Stimulated activated CD8-positive, alpha-beta memory T cell treated with anti-CD3 and anti-CD28 coated beads, Interleukin-12 subunit alpha, Interleukin-12 subunit beta, amount 100 ng/mL, for 1 hour (primary cell): ENCODE measurements around the gene IL20RA.
"Not testable (repeated sequence)": the region's sequence is repeated elsewhere in the genome, so short reads cannot be mapped to it uniquely, and the experiment has no call there.

ENCODE experiments used
- DNase-seq: peaks from one replicate; pipeline ENCODE4 v3.0.0-alpha.2; 2020; ENCODE audit warnings: low read depth

Gene IL20RA, protein sequence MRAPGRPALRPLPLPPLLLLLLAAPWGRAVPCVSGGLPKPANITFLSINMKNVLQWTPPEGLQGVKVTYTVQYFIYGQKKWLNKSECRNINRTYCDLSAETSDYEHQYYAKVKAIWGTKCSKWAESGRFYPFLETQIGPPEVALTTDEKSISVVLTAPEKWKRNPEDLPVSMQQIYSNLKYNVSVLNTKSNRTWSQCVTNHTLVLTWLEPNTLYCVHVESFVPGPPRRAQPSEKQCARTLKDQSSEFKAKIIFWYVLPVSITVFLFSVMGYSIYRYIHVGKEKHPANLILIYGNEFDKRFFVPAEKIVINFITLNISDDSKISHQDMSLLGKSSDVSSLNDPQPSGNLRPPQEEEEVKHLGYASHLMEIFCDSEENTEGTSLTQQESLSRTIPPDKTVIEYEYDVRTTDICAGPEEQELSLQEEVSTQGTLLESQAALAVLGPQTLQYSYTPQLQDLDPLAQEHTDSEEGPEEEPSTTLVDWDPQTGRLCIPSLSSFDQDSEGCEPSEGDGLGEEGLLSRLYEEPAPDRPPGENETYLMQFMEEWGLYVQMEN

DNA sequence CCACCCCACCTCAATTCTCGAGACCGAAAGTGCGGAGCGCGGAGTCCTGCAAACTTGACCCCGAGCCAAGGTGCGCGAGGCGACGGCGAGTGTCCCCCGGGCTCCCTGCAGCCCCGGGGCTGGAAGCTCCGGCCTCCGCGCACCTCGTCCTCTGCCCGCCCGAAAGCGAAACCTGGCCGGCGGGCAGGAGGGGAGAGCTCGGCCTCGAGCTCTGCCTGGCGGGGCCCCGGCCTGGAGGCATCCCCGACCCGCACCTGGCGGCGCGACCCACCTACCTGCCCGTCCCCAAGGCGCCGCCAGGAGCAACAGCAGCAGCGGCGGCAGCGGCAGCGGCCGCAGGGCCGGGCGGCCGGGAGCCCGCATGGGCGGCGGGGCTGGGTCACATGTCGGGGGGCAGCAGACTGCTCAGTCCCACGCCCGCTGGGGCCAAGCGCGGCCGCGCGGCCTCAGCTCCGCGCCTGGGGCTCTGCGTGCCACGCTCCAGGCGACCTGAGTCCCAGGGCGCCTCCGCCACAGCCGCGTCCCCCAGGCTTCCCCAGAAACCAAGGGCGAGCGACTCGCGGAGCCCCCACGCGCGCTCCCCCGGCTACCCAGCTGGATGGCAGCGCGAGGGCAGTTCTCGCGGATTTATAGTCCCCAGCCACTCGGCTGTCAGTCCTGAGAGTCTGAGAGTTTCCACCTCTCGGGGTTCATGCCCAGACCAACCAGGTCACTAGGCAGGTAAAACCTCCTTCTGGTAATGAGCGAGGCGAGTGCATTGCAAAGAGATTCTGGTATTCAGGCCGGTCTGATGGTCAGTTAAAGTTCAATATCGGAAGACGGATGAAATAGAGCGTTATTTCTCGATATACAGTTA lies at the start of gene IL20RA:
IL20RA (minus strand) TSS at position 600 of the 856 bp plus-strand sequence; CDS start at position 363, 237 bp downstream.
- DNase-seq: no peak

DNA sequence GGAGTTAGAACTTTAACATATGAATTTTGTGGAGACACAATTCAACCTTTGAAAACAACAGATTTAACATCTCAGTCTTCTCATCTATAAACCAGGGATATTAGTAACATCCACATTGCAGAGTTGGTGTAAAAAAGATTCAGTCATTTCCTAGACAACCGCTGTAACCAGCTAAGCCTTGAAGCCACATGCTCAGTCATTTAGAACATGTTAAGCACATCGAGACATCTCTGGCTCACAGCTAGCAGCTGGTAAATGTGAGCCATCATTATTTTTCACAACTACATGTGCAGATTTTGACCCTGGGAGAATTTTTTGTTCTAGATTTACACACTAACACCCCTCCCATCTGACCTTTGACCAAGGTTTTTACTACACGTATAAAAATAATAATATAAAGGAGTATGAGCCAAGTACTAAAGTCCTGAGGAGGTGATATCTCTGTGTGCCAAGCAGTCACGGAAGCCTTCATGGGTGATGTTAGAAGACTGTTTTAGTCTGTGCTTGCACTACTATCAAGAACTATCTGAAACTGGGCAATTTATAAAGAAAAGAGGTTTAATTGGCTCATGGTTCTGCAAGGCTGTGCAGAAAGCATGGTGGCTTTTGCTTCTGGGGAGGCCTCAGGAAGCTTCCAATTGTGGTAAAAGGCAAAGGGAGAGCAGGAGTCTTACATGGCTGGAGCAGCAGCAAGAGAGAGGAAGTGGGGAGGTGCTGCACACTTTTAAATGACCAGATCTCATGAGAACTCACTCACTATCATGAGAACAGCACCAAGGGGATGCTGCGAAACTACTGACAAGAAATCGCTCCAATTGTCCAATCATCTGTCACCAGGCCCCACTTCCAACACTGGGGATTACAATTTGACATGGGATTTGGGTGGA lies 48.7 kb upstream of the IL20RA start:
- DNase-seq: no peak

DNA sequence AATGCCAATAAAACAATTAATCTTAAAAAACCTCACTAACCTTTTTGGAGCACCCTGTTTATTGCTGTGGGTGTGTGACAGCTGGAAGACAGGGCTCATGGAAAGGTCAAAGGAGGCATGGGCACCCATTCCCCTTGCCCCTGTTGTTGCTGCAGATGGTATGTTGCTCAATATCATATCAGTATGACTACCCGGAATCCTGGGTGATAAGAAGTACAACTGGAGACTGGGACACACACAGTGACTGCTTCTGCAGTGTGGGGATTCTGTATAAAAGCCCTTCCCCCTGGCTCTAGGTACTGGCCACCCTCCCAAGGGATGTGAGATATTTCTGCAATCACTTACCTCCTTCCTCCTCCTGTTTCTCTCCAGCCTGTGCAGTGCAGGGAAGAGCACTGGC lies 47.3 kb upstream of the IL20RA start:
- no peak for DNase-seq

DNA sequence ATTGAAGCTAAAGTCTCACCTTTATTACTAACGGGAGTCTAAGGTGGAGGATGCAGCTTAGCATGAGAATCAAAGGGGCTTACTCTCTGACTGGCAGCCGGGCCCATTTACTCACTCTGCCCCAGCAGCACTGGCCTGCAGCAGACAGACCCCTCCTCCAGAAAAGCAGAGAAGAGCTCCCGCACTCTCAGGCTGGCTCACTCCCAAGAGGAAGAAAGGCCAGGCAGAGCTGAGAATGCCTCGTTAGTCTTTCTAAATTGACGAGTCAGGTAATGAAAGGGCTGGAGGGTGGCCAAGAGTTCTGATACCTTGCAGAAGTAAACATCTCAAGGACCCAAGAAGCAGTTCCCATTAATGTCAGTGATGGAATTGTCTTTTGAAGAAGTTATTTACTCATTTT lies 44.5 kb upstream of the IL20RA start:
- DNase-seq: no peak

DNA sequence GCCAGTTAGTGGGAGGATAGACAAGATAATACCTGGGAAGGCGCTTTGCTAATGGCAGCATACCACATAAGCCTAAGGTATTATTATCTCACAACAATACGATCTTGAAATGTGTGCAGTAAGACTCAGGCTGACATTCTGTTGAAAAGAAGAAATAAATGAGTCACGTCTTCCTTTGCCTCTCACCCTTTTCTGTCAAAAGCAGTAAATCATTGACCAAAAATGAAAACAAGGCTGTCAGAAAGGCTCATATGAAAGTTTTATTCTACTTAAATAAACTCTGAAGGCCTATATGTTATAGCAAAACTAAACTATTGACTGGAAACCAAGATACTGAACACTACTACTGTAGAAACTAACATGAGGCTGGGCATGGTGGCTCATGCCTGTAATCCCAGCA lies 43.1 kb upstream of the IL20RA start:
- DNase-seq: no peak

DNA sequence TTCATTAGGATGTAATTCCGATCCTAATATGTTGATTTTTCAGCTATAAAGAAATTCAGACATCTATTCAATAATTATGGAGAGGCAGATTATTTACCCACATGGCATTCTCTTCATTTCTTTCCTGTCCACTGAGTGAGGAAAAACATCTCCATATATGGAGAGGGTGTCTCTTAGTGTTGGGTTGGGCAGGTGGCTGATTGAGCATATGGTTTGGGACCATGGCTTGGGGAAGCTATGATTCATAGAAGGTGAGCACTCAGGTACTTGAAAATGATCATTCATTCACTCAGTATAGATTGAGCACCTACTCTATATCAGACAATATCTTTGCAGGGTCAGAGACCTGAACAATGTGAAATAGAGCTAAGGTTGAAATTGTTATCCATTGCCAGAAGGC lies 41.3 kb upstream of the IL20RA start:
- DNase-seq: no peak

DNA sequence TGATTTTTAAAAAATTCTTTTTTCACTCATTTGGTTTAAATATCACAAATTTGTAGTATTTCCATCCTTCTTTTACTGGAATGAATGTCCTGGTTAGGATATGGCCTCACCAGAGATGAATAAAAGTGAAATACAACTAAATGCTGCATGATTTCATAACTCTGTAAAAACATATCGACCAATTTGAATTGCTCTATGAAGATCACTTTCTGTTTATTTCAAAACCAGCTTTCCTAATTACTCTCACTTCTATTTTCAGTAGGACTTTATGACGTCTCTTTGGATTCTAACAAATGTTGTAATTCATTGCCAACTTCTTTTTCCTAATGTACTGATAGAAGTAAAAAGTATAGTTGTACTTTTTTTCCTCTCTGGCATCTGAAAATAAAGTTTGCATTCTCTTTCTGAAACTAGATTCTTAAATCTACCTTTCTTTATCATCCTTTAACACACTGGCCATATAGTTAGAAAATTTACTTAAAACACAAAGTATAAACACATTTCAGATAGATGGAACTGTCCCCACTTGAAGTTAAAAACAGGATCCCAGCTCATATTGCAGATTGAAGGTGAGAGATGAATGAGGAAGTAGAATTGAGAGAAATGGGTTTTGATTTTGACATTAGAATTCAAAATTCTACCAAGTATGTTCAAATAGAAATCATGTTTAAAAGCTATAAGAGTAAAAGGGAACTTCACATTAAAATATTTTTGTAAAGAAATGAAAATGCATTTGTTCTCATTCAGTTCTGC lies 40.3 kb upstream of the IL20RA start:
- no peak for DNase-seq

DNA sequence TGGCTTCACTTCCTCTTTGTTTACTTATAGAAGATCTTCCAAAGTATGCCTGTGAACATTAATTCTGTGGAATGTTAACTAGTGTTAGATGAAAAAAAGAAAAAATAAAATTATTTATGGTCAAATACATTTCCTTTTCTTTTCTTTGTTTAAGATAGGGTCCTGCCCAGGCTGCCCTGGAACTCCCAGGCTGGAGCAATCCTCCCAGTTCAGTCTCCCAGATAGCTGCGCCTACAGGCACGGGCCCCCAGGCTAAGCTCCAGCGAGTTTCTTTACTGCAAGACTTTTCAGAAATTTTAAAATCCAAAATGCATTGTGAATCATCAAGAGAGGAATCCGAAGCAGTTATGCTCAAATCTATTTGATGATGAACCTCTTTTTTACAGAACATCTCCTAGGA lies 39.3 kb upstream of the IL20RA start:
- no peak for DNase-seq

DNA sequence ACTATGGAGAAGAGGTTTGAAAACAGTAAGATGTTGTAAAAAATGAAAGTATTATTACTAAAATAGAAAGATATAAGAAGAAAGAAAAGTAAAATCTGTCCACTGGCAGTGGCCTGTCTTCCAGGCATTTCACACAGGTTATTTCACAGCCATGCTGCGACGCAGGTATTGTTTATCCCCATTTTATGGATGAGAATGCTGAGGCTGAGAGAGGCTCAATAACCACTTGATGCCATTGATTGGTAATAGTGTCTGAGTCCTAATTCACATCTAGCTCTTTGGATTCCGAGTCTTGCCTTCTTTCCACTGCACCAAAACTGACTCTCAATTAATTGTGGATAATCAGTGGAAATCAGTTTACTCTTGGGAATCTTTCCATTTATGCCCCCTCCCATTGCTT lies 37.2 kb upstream of the IL20RA start:
- no peak for DNase-seq

DNA sequence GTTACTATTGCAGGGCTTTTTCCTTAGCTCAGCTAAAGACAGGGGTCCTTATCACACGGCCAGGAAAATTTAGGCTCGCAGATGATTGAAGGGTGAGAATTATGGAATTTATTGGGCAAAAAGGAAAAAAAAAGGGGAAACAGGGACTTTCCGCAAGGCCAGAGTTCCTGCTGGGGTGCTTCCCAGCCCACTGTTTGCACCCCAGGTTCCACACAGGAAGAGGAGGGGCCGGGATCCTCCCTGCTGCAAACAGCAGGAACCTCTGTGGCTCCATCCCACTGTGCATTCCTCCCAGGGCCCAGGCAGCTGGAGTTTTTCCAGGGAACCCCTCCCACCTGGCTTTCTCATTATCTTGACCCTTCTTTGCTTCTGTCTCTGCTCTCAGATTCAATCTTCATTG lies 35.9 kb upstream of the IL20RA start:
- DNase-seq: no peak

DNA sequence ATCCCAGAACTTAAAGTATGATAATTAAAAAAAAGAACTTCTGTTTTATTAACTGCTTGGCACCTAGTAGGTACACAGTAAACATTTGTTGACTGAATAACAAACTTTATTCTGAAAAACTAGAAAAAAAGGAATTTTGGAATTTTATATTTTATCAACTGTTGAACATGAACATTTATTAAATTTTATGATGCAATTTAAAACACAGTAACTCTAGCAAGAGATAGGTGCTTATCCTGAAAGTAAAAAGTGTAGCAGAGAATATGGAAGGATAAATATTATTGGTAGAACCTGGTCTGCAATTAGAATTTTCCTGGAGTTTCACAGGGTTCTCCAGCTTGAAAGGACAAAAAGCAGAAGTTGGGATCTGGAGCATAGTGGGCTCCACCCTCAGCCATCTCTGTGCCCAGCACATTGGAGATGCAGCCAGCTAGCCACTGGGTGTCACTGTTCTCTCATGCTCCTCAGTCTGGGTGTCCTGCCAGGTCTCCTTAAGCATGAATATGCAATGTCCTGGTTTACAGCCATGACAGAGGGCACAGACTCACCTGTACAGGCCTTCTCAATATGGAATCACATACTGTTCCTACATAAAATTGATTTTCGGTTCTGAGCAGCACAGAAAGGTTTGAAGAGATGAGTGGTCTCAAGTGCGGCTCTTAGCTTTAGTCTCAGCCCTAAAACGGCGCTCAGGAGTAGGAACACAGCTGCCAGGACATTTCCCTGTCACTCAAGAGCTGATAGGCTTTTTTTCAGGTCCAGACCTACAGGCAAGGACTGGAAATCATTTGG lies 31.7 kb upstream of the IL20RA start:
- DNase-seq: peak; percentile 16

DNA sequence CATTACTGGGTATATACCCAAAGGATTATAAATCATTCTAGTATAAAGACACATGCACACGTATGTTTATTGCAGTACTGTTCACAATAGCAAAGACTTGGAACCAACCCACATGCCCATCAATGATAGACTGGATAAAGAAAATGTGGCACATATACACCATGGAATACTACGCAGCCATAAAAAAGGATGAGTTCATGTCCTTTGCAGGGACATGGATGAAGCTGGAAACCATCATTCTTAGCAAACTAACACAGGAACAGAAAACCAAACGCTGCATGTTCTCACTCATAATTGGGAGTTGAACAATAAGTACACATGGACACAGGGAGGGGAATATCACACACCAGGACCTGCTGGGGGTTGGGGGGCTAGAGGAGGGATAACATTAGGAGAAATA lies 31.0 kb upstream of the IL20RA start:
- not testable (repeated sequence) for DNase-seq

DNA sequence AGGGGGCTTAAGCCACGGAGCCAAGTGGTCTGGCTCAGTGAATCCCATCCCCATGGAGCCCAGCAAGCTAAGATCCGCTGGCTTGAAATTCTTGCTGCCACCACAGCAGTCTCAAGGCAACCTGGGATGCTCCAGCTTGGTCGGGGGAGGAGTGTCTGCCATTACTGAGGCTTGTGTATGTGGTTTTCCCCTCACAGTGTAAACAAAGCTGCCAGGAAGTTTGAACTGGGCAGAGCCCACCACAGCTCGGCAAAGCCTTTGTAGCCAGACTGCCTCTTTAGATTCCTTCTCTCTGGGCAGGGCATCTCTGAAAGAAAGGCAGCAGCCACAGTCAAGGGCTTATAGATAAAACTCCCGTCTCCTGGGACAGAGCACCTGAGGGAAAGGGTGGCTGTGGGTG lies 25.5 kb upstream of the IL20RA start:
- DNase-seq: no peak

DNA sequence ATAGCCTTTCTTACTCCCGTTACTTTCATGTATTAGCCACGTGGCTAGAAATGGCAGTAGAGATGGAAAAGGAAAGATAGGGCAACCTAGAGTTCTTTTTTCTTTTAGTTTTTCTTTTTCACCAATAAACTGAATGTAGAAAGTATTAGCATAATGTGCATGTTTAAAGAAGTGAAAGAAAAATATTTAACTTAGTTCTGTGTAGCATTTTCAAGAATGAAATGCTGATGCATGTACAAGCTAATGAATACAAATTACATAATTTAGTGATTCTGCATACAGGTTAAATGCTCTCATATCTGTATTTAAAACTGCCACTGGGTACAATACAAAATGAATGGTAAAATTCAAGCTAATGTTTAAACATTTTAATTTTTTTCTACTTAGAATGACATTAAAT lies 22.6 kb upstream of the IL20RA start:
- DNase-seq: no peak

DNA sequence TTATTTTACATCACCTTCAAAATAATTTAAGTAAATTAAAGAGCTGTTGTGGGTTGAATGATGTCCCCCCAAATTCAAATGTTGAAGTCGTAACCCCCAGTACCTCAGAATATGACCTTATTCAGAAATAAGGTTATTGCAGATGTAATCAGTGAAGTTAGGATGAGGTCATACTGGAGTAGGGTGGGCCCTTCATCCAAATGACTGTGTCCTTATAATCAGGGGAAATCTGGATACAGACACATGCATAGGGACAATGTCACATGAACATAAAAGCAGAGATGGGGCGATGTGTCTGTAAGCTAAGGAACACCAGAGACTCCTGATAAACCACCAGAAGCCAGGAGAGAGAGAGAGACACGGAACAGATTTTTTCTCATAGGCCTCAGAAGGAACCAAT lies 13.3 kb upstream of the IL20RA start:
- no peak for DNase-seq

DNA sequence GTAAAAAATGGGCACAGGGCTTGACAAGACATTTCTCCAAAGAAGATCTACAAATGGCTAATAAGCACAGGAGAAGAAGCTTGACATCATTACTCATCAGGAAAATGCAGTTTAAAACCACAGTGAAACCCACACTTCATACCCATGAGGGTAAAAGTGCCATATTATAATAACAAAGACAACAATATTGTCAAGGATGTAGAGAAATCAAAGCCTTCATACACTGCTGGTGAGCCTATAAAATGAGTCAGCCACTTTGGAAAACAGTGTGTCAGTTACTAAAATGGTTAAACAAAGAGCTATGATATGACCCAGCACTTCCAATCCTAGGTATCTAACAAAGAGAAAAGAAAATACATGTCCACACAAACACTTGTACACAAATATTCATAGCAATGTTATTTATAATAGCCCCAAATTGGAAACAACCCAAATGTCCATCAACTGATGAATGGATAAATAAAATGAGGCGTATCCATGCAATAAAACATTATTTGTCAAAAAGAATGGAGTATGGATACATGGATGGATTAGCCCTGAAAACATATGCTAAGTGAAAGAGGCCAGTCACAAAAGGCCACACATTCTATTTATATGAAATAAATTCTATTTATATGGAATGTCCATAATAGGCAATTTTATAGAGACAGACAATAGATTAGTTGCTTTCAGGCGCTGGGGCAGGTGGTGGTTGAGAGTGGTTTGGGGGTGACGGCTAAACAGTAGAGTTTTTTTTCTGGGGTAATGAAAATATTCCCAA lies 11.5 kb upstream of the IL20RA start:
- DNase-seq: no peak

DNA sequence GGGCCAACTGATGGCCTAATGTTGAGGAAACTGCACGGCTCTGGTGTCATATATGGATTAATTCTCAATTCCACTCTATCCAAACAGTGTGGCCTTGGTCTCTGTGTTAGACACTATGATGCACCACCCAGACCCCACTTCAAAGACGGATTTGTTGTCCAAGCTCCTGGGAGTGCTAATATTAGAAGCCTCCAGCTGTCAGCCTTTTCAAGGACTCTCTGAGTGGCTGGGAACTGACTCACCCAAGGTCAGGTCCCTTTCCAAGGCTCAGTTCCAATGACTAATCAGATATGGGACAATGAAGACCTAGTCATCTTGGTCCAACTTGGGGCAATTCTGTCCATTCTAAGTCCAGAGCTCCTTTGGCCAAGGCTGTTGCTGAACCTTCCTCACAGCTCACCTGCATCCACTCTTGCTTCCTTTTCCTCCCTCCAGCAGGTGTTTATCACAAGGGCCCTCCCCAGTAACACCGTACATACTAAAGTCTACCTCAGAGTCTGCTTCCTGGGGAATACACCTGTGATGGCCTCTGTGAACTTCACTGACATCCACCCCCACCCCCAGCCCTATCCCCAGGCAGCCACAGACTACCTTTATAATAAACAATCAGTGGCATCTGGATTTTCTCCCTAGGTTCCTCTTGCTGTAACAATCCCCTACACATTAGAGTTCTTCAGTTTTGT lies 7.2 kb upstream of the IL20RA start:
- no peak for DNase-seq

DNA sequence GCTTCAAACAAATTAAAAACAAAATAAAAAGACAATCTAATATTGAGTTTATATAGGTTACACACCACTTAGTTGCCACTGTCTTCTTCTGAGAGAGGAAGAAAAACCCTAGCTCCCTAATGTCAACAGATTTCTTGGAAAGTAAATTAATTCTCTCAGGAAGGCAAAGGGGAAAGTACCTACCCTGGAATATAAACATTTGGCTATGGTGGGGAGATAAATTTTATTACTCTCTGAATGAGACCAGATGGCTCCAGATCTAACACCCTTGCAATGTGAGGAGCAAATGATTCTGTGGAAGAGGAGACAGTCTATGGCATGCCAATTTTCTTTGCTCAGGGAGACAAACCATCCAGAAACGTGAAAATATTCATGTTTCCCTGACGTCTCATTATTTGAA lies 4.3 kb upstream of the IL20RA start:
- DNase-seq: no peak

DNA sequence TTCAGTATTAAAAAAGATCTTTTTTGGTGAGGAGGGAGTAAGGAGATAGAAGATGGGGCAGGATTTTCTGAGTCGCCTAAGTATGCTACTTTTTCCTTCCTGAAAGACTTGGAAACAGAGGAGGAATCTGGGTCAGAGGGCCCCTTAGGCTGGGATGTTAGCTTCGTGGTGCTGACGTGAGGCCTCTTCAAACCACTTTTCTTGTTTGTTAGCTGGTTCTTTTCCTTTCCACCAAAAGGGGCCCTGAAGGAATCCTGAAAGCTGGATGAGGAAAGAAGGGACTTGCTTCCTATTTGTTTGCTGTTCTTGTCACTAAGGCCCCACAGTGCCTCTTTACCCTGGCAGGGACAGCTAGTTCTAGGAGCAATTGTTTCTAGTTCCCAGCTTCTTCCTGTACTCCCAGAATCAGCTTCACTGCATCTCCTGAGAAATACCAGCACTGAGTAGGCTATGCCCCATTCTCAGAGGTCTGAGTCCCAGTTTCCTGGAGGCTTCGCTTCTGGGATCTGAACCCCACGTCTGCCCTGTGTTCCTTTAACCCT lies 2.2 kb upstream of the IL20RA start:
- DNase-seq: no peak
